ENCODE results near the gene SCN2B.

DNA sequence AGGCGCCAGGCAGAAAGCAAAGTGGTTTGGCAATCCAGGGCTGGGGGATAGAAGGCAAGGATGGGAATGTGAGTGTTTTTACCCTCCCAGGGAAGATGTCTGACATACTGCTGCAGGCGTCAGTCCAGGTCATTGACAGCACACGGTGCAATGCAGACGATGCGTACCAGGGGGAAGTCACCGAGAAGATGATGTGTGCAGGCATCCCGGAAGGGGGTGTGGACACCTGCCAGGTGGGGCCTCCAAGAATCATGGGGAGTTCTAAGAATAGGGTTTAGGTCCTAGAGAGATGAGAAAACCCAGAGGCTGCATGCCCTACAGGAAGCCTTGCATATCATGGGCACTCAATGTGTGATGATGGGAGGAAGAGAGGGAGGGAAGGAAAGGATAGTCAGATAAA lies 61.4 kb downstream of the SCN2B start:
- TF ChIP-seq ZNF549 (CRISPR knock-in tag; IDR thresholded peaks at IDR 0.05), result no peak
- TF ChIP-seq, protein P1, sequence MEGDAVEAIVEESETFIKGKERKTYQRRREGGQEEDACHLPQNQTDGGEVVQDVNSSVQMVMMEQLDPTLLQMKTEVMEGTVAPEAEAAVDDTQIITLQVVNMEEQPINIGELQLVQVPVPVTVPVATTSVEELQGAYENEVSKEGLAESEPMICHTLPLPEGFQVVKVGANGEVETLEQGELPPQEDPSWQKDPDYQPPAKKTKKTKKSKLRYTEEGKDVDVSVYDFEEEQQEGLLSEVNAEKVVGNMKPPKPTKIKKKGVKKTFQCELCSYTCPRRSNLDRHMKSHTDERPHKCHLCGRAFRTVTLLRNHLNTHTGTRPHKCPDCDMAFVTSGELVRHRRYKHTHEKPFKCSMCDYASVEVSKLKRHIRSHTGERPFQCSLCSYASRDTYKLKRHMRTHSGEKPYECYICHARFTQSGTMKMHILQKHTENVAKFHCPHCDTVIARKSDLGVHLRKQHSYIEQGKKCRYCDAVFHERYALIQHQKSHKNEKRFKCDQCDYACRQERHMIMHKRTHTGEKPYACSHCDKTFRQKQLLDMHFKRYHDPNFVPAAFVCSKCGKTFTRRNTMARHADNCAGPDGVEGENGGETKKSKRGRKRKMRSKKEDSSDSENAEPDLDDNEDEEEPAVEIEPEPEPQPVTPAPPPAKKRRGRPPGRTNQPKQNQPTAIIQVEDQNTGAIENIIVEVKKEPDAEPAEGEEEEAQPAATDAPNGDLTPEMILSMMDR (CRISPR knock-in tag; IDR thresholded peaks at IDR 0.05), result no peak
- TF ChIP-seq, protein P2, sequence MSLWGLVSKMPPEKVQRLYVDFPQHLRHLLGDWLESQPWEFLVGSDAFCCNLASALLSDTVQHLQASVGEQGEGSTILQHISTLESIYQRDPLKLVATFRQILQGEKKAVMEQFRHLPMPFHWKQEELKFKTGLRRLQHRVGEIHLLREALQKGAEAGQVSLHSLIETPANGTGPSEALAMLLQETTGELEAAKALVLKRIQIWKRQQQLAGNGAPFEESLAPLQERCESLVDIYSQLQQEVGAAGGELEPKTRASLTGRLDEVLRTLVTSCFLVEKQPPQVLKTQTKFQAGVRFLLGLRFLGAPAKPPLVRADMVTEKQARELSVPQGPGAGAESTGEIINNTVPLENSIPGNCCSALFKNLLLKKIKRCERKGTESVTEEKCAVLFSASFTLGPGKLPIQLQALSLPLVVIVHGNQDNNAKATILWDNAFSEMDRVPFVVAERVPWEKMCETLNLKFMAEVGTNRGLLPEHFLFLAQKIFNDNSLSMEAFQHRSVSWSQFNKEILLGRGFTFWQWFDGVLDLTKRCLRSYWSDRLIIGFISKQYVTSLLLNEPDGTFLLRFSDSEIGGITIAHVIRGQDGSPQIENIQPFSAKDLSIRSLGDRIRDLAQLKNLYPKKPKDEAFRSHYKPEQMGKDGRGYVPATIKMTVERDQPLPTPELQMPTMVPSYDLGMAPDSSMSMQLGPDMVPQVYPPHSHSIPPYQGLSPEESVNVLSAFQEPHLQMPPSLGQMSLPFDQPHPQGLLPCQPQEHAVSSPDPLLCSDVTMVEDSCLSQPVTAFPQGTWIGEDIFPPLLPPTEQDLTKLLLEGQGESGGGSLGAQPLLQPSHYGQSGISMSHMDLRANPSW (CRISPR knock-in tag; IDR thresholded peaks at IDR 0.05; ENCODE audit: borderline replicate concordance), result no peak
- TF ChIP-seq CAMTA2 (CRISPR knock-in tag; IDR thresholded peaks at IDR 0.05; ENCODE audit: borderline replicate concordance), result no peak
- TF ChIP-seq POLR2AphosphoS5 (IDR thresholded peaks at IDR 0.05; ENCODE audit: low read depth, low read length), result no peak
